ENCODE results near the gene SYNGR2.
"Not testable (repeated sequence)": the region's sequence is repeated elsewhere in the genome, so short reads cannot be mapped to it uniquely, and the experiment has no call there.

The SYNGR2 gene

DNA sequence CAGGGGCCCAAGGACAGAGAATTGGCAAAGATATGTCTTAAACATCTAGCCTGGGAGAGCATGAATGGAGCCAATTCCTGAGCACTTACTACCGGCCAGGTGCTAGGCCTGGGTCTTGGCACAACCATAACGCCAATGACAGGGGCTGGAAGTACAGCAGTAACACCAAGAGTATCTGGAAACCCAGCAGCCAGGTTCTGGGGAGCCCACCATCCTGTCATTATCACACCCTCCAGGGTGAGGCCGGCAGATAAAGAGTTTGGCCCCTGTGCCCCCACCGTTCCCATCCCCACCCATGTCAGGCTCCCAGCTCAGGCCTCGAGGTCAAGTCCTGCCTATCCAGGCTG is 38.3 kb upstream of the SYNGR2 start:
- no peak for DNase-seq (ENCODE audit: low read depth)

DNA sequence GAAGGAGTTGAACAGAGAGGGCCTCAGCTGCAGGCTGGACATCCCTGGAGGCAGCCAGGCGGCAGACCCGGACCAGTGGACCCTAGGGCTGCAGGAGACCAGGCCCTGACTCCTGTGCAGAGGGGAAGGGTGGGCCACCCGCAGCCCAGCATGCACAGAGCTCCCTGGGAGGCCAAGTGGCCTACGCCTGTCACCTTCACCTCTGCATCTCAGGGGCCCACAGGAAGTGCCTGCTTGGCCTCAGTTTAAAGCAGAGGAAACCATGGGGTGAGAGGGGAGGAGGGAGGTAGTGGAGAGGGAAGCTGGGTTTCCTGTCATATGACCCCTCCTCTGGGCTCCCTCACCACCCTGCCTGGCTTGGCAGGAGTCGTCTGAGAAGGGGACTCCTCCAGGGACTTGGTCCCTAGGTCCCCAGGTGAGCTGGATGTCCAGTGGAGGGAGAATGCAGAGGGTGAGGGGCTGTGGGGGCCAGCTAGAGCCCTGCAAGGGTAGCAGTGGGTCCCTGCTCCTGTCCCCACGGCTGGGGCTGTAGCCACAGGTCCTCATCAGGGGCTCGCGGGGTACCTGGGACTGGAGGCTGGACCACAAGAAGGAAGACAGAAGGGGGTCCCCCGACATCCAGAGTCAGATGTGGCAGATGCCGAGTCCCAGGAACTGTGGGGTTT is 37.8 kb upstream of the SYNGR2 start, which contains the start of gene TMC8:
TMC8 (plus strand) TSS at position 335 of the 665 bp plus-strand sequence. CDS start 818 bp downstream, outside the sequence.
- DNase-seq (ENCODE audit: low read depth), result no peak

DNA sequence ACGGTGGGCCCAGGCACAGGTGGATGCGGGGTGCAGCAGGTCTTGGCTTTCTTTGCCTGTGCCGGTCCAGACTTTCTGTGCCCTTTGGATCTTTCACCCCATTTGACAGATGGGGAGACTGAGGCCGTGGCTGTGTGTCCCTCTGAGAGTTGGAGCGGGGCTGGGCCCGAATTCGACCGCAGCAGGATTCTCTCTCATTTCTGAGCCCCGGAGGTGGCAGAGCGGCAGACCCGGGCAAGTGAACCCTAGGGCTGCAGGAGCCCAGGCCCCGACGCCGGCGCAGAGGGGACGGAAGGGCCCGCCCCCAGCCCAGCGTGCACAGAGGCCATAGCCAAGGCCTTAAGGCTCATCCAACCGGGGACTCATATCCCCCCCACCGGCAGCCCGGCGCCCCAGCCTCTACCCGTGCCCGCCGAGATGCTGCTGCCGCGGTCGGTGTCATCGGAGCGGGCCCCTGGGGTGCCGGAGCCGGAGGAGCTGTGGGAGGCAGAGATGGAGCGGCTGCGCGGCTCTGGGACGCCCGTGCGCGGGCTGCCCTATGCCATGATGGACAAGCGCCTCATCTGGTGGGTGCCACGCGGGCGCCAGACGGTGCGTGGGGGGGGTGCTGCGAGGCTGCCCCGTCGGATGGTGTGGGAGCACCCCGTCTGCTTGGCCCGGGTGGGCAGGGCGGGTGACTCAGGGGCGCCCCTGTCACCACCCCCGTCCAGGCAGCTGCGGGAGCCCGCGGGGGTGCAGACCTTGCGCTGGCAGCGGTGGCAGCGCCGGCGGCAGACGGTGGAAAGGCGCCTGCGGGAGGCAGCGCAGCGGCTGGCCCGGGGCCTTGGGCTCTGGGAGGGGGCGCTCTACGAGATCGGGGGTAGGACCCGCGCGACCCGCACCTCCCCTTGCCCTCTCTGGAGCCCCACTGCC is 37.0 kb upstream of the SYNGR2 start:
- no peak for DNase-seq (ENCODE audit: low read depth)

DNA sequence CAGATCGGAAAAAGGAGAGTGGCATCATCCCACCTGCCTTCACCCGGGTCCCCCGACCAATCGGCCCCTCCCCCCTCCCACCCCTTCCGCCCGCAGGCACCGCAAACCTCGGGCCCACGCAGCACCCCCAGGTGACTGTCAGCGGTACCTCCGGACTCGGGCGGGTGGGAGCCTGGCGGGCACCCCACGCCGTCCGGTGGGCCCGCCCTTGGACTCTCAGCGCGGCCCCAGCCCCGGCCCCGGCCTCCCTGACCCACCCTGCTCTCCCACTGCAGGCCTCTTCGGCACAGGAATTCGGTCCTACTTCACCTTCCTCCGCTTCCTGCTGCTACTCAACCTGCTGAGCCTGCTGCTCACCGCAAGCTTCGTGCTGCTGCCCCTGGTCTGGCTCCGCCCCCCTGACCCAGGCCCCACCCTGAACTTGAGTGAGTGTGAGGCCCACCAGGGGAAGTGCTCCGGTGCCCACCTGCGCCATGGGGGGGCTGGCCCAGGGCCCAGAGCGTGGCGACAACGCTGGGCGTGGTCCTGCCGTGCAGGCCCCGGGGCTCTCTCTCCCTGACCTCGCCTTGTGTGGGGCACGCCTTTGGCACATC is 36.2 kb upstream of the SYNGR2 start:
- no peak for DNase-seq (ENCODE audit: low read depth)

DNA sequence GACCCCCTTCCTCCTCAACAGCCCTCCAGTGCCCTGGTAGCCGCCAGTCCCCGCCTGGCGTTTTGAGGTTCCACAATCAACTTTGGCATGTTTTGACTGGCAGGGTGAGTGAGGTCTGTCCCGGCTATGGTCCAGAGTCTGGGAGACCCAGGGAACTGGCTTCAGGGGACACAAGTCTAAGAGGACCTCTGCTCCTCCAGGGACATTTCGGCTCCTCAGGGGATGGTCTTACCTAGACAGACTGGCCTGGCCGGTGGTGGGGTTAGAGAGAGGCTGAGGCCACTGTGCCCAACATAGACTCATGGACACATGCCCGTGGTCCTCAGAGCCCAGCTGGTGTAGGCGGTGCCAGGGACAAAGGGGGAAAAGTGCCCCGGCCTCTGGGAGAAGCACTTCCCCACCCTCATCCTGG is 35.6 kb upstream of the SYNGR2 start:
- DNase-seq (ENCODE audit: low read depth), result no peak

DNA sequence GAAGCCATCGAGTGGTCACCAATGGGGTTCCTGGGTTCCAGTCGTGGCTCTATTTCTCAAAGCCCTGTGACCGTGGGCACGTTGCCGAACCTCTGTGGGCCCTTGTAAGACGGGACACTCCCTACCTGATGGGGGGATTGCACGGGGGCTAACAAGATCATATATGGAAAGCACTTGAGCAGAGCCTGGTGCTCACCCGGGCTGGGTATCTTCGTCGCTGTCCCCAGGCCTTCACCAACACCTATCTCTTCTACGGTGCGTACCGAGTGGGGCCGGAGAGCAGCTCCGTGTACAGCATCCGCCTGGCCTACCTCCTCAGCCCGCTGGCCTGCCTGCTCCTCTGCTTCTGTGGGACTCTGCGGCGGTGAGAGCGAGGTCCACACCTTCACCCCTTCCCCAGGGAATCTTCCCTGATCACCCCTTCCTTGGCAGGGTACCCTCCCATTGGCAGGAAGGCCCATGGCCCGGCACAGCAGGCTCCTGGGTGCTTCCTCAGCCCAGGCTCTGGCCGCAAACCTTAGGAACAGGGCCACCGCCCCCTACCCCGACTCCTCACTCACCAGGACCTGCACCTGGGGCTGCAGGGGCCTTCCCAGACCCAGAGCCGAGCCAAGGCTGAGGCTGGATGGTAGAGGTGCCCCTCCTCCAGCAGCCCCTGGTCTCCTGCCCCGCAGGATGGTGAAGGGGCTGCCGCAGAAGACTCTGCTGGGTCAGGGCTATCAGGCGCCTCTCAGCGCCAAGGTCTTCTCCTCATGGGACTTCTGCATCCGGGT is 35.0 kb upstream of the SYNGR2 start:
- no peak for DNase-seq (ENCODE audit: low read depth)

DNA sequence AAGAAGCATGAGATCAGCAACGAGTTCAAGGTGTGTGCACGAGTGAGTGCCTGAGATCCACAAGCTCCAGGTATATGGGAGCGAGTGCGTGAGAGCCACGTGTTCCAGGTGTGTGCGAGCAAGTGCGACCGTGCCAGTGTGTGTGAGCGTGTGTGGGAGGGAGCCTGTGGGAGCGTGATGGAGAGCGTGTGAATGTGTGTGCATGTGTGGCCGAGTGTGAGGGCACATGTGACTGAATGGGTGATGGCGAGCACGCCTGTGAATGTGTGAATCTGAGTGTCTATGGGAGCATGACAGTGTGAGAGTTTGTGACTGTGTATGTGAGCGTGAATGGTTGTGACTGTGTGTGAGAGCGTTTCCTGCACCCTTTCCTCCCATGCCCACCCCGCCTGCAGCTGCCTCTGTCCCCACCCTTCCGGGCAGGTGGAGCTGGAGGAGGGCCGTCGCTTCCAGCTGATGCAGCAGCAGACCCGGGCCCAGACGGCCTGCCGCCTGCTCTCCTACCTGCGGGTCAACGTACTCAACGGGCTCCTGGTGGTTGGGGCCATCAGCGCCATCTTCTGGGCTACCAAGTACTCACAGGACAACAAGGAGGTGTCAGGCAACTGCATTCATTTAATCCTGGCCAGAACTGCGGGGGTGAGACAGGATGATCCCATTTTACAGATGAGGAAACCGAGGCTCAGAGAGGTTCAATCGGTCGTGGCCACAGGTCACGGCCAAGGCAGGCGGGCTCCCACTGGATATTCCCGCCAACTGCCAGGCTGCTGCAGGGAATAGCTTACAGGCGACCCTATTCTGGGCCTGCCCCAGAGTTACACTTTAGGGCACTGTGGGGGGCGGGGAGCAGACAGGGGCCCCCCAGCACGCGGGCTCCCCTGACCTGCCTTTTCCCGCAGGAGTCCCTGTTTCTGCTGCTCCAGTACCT is 34.1 kb upstream of the SYNGR2 start:
- DNase-seq (ENCODE audit: low read depth), result no peak

DNA sequence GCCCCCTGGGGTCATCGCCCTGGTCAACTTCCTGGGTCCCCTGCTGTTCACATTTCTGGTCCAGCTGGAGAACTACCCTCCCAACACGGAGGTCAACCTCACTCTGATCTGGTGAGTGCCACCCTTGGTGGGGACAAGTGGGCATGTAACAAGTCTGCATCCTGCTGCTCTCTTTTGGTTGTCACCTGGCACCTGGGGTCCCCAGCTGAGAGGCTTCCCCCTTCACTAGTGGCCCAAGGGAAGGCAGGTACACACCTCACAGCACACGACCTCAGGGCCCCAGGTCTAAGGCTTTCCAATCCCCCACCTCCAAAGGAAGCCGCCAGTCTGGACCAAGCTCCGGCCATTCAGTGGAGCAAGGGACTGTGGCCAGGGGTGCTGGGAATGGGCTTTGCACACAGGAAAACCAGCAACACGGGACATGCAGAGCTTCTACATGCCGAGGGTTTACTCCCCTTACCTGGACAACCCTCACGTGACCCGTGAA is 33.4 kb upstream of the SYNGR2 start:
- no peak for DNase-seq (ENCODE audit: low read depth)

DNA sequence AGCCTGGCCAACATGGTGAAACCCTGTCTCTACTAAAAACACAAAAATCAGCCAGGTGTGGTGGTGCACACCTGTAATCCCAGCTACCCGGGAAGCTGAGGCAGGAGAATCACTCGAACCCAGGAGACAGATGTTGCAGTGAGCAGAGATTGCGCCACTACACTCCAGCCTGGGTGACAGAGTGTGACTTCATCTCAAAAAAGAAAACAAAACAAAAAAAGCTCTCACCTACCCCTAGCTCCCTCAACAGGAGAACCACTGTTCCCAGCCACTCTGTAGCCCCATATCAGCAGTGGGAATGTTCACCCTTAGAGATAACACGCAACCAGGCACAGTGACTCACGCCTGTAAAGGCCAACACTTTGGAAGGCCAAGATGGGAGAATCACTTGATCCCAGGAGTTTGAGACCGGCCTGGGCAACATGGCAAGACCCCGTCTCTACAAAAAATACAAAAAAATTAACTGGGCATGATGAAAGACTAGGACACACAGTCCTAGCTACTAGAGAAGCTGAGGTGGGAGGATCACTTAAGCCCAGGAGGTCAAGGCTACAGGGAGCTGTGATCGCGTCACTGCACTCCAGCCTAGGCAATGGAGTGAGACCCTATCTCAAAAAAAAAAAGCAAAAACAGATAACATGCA is 32.4 kb upstream of the SYNGR2 start:
- DNase-seq (ENCODE audit: low read depth), result no peak

DNA sequence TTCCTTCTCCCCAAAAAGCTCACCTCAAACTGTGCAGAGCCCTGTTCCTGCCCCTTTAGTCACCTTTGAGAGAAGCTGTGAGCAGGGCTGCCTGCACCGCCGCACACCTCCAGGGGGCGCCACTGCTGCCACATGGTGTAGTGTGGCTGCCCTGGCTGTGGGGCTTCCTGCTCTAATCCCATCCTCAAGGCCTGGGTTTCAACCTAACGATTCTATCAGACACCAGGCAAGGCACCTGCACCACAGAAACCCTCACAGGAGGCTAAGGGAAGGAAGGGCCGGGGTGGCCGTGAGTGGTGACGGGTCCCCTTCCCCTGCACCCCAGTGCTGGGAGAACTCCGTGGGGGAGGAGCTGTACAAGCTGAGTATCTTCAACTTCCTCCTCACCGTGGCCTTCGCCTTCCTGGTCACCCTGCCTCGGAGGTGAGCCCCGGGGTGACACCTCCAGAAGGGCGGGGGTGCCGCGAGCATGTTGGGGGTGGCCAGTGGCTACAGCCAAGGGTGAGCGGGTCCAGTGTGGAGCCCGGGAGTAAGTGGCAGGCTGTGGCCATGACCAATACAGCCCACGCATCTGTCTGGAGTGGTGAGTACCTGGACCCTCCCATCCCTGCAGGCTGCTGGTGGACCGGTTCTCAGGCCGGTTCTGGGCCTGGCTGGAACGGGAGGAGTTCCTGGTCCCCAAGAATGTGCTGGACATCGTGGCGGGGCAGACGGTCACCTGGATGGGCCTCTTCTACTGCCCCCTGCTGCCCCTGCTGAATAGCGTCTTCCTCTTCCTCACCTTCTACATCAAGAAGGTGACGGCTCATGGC is 30.8 kb upstream of the SYNGR2 start:
- no peak for DNase-seq (ENCODE audit: low read depth)

DNA sequence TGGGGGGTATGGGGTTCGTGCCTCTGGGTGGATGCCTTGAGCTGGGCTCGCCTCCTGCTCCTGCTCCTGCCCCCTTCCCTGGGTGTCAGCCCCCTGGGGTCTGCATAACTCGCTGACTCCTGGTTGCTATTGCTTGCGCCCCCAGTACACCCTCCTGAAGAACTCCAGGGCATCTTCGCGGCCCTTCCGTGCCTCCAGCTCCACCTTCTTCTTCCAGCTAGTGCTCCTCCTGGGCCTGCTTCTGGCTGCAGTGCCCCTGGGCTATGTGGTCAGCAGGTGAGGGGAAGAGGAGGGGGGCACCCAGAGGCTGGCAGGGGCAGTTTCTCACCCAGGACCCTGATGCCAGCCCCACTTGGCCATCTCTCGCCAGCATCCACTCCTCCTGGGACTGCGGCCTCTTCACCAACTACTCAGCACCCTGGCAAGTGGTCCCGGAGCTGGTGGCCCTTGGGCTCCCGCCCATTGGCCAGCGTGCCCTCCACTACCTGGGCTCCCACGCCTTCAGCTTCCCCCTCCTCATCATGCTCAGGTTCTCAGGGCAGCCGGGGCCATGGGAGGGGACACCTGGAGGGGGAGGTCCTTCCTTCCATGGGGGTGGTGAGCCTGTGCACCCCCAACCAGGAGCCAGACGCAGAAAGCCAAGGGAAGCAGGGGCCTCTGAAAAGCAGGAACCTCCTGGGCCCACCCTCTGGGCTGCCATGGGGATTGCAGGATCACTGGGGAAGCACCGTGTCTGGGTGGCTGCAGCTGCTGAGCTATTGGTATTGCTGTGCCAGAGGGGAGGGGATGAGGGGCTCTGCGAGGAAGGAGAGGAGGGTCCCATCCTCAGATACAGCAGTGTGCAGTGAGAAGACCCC is 29.9 kb upstream of the SYNGR2 start:
- no peak for DNase-seq (ENCODE audit: low read depth)

DNA sequence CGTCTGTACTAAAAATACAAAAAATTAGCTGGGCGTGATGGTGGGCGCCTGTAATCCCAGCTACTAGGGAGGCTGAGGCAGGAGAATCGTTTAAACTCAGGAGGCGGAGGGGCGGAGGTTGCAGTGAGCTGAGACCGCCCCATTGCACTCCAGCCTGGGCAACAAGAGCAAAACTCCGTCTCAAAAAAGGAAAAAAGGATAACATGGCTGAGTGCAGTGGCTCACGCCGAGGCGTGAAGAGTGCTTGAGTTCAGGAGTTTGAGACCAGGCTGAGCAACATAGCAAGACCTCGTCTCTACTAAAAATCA is 28.6 kb upstream of the SYNGR2 start:
- DNase-seq (ENCODE audit: low read depth), result not testable (repeated sequence)

DNA sequence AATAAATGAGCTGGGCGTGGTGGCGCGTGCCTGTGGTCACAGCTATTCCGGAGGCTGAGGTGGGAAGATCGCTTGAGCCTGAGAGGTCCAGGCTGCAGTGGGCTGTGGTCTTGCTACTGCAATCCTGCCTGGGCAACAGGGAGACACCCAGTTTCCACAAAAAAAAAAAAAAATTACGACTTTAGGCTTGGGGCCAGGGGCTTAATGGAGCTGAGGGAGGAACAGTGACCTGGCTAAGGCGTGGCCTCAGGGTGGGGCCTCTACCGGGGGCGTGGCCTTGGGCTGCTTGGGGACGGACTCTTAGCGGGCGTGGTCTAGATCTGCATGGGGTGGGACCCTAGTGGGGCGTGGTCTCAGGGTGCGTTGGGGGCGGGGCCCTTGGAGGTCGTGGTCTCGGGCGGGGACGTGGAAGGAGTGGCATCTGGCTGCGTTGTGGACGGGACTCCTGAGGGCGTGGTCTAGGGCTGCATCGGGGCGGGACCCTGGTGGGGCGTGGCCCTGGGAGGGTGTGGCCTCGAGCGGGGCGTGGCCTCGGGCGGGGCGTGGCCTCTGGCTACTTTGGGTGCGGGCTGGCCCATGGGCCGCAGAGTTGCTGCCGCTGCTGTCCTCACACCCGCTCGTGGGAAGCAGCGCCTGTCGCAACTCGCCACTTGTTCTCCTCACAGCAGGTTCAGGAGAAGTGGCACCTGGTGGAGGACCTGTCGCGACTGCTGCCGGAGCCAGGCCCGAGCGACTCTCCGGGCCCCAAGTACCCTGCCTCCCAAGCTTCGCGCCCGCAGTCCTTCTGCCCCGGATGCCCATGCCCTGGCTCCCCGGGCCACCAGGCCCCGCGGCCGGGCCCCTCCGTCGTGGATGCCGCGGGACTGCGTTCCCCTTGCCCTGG is 28.0 kb upstream of the SYNGR2 start:
- peak; percentile 17 for DNase-seq (ENCODE audit: low read depth)

DNA sequence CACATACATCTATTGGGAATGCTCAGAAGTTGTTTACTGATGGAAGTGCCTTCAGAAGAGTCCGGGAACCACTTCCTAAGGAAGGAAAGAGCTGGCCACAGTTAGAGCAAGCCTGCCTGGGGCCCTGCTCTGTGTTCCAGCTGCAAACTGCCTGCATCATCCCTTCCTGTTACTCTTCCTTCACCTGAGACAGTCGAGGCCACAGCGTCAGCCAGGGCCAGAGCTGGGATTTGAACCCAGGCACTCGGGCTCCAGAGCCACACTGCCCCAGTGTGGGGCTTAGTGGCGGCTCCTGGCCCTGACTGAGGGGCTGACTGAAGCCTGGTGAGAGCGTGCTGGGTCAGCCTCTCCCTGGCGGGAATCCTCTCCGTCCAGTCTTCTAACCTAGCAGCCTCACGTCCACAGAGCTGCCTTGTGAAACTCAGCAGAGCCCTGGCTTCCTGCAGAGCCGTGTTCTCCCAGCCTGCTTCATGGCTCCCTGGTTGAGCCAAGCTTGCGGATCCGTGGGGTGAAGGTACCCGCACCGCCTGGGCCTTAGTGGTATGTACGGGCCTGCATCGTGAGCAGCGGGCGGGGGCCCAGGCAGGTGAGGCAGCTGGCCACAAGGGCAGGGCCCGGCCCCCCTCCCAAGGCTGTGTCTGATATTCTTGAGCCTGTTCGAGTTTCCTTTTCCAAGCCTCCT is 26.8 kb upstream of the SYNGR2 start:
- DNase-seq (ENCODE audit: low read depth), result no peak

DNA sequence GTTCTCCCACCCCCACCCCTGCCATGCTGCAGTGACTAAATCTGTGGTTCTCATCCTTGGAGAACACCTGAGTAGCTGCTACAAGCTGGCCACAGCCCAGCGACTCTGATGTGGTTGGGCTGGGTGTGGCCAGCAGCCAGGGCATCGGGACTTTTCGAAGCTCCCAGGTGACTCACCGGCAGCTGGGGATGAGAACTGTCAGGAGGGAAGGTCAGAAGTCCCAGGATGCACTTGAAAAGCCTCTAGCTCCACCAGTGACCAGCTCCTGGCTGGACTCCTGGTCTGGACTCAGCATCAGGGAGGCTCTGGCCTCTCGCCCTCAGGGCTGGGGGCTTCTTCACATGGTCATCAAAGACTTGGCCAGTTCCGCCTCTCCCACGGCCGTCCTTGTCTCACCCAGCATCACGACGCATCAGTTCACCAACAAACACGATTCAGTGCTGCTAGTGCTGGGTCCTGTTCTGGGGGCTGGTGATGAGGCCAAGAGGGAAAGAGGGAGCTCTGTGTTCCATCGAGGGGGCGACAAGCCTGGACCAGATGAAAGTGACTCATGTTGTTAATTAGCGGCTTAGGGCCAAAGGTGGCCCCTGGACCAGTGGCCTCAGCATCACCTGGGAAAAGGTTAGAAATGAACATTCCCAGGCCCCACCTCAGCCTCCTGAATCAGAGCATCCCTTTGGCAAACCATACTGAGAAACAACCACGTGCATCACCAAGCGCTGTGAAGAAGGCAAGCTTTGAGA is 26.1 kb upstream of the SYNGR2 start:
- no peak for DNase-seq (ENCODE audit: low read depth)

Data from GM04504 (cell line).